Astrocyte (in vitro differentiated cells and primary cell): ENCODE data around the gene CCN5. TPM values are rescaled to one million over a fixed set of nuclear protein-coding genes. Genes with fewer than 3 reads are reported as not detected.

Experiments
- DNase-seq: peaks from one replicate; pipeline ENCODE4 v3.0.0-alpha.2; 2010; ENCODE audit warnings: low read depth
- FAIRE-seq: peaks from 2 replicates; lab custom pipeline; 2011; peaks lifted over from hg19 to GRCh38; lab: Jason Lieb, UNC
- H2AFZ ChIP-seq: 2 replicates; pipeline ENCODE4 v1.6.0; 2012; ENCODE audit warnings: low read depth, low read length, inconsistent platforms
- H3K27ac ChIP-seq: 2 replicates; pipeline ENCODE4 v1.5.1; 2011; ENCODE audit warnings: low read depth, low read length, inconsistent platforms
- H3K27me3 ChIP-seq: 2 replicates; pipeline ENCODE4 v1.6.0; 2011; ENCODE audit warnings: low read length, inconsistent platforms; ENCODE audit not compliant: insufficient read depth
- H3K36me3 ChIP-seq: 2 replicates; pipeline ENCODE4 v1.5.1; 2011; ENCODE audit warnings: low read length, inconsistent platforms; ENCODE audit not compliant: insufficient read depth
- H3K4me1 ChIP-seq: 2 replicates; pipeline ENCODE4 v1.5.1; 2011; ENCODE audit warnings: low read length, inconsistent platforms; ENCODE audit not compliant: insufficient read depth
- H3K4me2 ChIP-seq: 2 replicates; pipeline ENCODE4 v1.6.0; 2012; ENCODE audit warnings: low read length, inconsistent platforms
- H3K4me3 ChIP-seq: 2 replicates; pipeline ENCODE4 v1.5.1; 2011; ENCODE audit warnings: low read depth, mild to moderate bottlenecking, low read length, inconsistent platforms; ENCODE audit not compliant: insufficient read depth
- H3K79me2 ChIP-seq: 2 replicates; pipeline ENCODE4 v1.6.0; 2012; ENCODE audit warnings: mild to moderate bottlenecking, low read length, inconsistent platforms; ENCODE audit not compliant: insufficient read depth
- H3K9ac ChIP-seq: 2 replicates; pipeline ENCODE4 v1.6.0; 2012; ENCODE audit warnings: mild to moderate bottlenecking, low read length, inconsistent platforms
- H3K9me3 ChIP-seq: 2 replicates; pipeline ENCODE4 v1.5.1; 2012; ENCODE audit warnings: low read depth, mild to moderate bottlenecking, low read length, inconsistent platforms; ENCODE audit not compliant: insufficient read depth
- H4K20me1 ChIP-seq: 2 replicates; pipeline ENCODE4 v1.6.0; 2012; ENCODE audit warnings: low read length, inconsistent platforms; ENCODE audit not compliant: insufficient read depth
- H3K27ac Mint-ChIP-seq: one replicate; pipeline ENCODE4 v1.8.0; 2021; ENCODE audit warnings: mild to moderate bottlenecking, mixed read lengths; ENCODE audit not compliant: unreplicated experiment
- H3K27me3 Mint-ChIP-seq: one replicate; pipeline ENCODE4 v1.8.0; 2021; ENCODE audit warnings: low read depth, mixed read lengths; ENCODE audit not compliant: unreplicated experiment
- H3K36me3 Mint-ChIP-seq: one replicate; pipeline ENCODE4 v1.8.0; 2021; ENCODE audit warnings: low read depth, mixed read lengths; ENCODE audit not compliant: unreplicated experiment
- H3K4me1 Mint-ChIP-seq: one replicate; pipeline ENCODE4 v1.8.0; 2021; ENCODE audit warnings: low read depth, mixed read lengths; ENCODE audit not compliant: unreplicated experiment
- H3K4me3 Mint-ChIP-seq: one replicate; pipeline ENCODE4 v1.8.0; 2021; ENCODE audit warnings: mild to moderate bottlenecking, moderate library complexity, mixed read lengths; ENCODE audit not compliant: unreplicated experiment
- H3K9me3 Mint-ChIP-seq: one replicate; pipeline ENCODE4 v1.8.0; 2021; ENCODE audit warnings: mild to moderate bottlenecking, mixed read lengths; ENCODE audit not compliant: unreplicated experiment
- EZH2 ChIP-seq: IDR thresholded peaks from 2 replicates; pipeline ENCODE4 v1.6.1; 2012; ENCODE audit warnings: mild to moderate bottlenecking, low read length, inconsistent platforms; ENCODE audit not compliant: insufficient read depth
- total RNA-seq: library from RNA; stranded (reverse); gene quantifications from 2 replicates; pipeline ENCODE4 v1.2.1, GENCODE V29; 2021
- TF ChIP-seq, protein P1 (sequence below): IDR thresholded peaks from 2 replicates; pipeline ENCODE4 v1.5.1; 2011; ENCODE audit warnings: low read depth, mild to moderate bottlenecking, inconsistent platforms, low read length, moderate library complexity; ENCODE audit not compliant: insufficient read depth

Gene CCN5
- total RNA-seq, 1 donor from 2014 or later = not detected

DNA sequence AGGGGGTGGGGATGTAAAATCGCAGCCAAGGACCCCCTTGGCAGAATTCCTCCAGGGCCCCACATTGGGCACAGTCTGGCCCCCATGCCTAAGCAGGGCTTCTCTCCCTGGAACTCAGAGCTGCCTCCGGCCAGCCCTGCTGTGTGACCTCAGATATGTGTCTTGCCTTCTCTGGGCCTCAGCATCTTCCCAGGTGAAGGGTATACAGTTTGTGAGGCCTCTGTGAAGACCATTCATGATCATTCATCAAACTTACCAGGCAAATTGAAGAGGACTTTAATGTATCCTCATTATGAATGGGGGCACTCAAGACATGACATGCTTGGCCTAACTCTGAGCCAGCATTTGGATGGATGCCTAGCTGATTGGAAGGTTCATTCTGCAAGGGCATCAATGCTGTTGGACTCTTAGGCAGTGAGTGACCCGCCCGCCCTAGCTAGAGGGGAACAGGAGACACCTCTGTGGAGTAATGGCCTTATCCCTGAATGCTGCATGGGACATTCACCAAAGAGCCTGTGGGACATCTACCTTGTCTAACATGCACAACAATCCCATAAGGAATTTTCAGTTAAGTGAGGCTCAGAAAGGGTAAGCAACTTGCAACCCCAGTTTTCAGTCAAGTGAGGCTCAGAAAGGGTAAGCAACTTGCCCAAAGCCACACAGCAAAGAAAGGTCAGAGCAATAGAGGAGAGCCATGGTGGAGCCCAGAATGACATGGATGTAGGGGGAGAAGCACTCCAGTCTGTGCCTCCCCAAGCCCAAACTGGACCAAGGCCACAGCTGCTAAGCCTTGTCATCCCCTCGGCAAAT lies 535 bp downstream of the CCN5 start:
- H3K4me1 Mint-ChIP-seq = peaks cover 3% of the 10 kb centered on the region
- Histone ChIP-seq H3K79me2 (no peaks in the 10 kb centered on the region), H4K20me1 (peaks cover 14% of the 10 kb centered on the region), H3K36me3 (no peaks in the 10 kb centered on the region), H3K4me2 (no peak overlapping the region), H3K4me1 (peaks cover 13% of the 10 kb centered on the region), H3K27me3 (peaks cover 12% of the 10 kb centered on the region), H3K4me3 (no peak overlapping the region), H3K9me3 (no peaks in the 10 kb centered on the region), H3K9ac (no peak overlapping the region), H3K27ac (no peak overlapping the region), H2AFZ (no peak overlapping the region)
- peaks cover 31% of the 10 kb centered on the region for H3K27me3 Mint-ChIP-seq
- no peak overlapping the region for H3K27ac Mint-ChIP-seq
- no peak for DNase-seq
- no peaks in the 10 kb centered on the region for H3K9me3 Mint-ChIP-seq
- FAIRE-seq = no peak
- H3K4me3 Mint-ChIP-seq = no peak overlapping the region
- TF ChIP-seq EZH2 = no peak
- TF ChIP-seq, protein P1, sequence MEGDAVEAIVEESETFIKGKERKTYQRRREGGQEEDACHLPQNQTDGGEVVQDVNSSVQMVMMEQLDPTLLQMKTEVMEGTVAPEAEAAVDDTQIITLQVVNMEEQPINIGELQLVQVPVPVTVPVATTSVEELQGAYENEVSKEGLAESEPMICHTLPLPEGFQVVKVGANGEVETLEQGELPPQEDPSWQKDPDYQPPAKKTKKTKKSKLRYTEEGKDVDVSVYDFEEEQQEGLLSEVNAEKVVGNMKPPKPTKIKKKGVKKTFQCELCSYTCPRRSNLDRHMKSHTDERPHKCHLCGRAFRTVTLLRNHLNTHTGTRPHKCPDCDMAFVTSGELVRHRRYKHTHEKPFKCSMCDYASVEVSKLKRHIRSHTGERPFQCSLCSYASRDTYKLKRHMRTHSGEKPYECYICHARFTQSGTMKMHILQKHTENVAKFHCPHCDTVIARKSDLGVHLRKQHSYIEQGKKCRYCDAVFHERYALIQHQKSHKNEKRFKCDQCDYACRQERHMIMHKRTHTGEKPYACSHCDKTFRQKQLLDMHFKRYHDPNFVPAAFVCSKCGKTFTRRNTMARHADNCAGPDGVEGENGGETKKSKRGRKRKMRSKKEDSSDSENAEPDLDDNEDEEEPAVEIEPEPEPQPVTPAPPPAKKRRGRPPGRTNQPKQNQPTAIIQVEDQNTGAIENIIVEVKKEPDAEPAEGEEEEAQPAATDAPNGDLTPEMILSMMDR = no peak
- peaks cover 3% of the 10 kb centered on the region for H3K36me3 Mint-ChIP-seq

DNA sequence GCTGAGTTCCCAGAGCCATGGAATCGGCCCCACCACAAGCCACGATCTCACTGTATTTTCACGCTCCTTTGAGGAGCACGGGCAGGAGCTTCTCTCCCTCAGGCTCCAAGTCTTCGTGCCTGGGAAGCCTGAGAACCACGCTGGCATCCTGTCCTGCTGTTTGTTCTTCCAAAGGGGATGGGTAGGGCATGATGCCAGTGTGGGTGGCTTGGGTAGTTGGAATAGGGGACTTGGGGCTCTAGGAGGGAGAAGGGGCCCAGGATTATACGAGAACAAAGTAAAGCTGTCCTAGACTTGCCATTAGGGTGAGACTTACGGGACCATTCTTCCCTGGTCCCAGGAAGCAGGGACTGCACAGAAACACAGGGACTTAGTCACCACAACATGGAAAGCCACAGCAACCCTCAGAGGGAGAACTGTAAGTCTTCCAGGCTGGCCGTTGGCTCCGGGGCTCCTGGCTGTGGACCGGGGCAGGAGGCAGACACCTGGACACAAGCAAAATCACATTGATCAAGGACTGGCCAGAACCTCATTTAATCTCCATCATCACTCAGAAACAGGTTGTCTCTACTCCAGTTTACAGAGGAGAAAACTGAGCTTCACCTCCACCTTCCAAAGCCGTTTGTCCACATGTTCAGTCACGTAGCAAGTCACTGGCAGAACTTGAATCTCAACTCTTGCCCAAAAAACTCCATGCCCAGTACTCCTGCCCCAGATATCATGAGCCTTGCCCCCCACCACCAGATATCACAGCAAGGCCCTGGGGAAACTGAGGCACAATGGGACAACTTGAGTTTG lies 1.3 kb downstream of the CCN5 start:
- Histone ChIP-seq H4K20me1 (peaks cover 16% of the 10 kb centered on the region), H3K4me1 (peaks cover 16% of the 10 kb centered on the region), H3K27me3 (peaks cover 12% of the 10 kb centered on the region), H3K36me3 (no peaks in the 10 kb centered on the region), H3K4me3 (no peak overlapping the region), H2AFZ (no peak overlapping the region), H3K9me3 (no peaks in the 10 kb centered on the region), H3K4me2 (no peak overlapping the region), H3K79me2 (no peaks in the 10 kb centered on the region), H3K27ac (no peak overlapping the region), H3K9ac (no peak overlapping the region)
- H3K27ac Mint-ChIP-seq = no peak overlapping the region
- DNase-seq (no peak), FAIRE-seq (no peak)
- TF ChIP-seq EZH2 = no peak
- TF ChIP-seq, protein P1 = no peak
- H3K4me3 Mint-ChIP-seq = no peak overlapping the region
- H3K36me3 Mint-ChIP-seq = peaks cover under 1% of the 10 kb centered on the region
- peaks cover 7% of the 10 kb centered on the region for H3K4me1 Mint-ChIP-seq
- H3K9me3 Mint-ChIP-seq = no peaks in the 10 kb centered on the region
- peaks cover 28% of the 10 kb centered on the region for H3K27me3 Mint-ChIP-seq
